H1 (cell line): Measurements from ENCODE around the gene WDR38. TPM values are rescaled to one million over a fixed set of nuclear protein-coding genes. Genes with fewer than 3 reads are reported as not detected.

ENCODE experiments used
- FOSL1 ChIP-seq: IDR thresholded peaks from 2 replicates; pipeline ENCODE4 v1.6.1; 2011; ENCODE audit warnings: mild to moderate bottlenecking, low read depth, low read length, moderate library complexity; ENCODE audit not compliant: insufficient read depth
- NANOG ChIP-seq: IDR thresholded peaks from 2 replicates; pipeline ENCODE4 v1.6.1; 2011; ENCODE audit warnings: low read length, low read depth, mild to moderate bottlenecking, inconsistent platforms; ENCODE audit not compliant: insufficient read depth, poor library complexity, severe bottlenecking
- polyA plus RNA-seq, 7 experiments: library from polyadenylated mRNA; depleted of rRNA in 3 of 7; stranded (reverse) in 5 of 7; unstranded in 2 of 7; fragments of >200 nt in 5 of 7; fragments of 200-250 nt in 2 of 7; gene quantifications; 1 replicate in 5 of 7; 2 replicates in 1 of 7; 4 replicates in 1 of 7; pipeline versions ENCODE4 v1.2.1 to v1.2.3, GENCODE V29; 2011 to 2013; ENCODE audit warnings: missing spikeins in 2 of 7, mixed read lengths in 2 of 7
- total RNA-seq: library from RNA; stranded (reverse); fragmentation: NEBNext Ultra II Directional; extraction: Animal tissue kit (Norgen Biotek cat#: 25700); gene quantifications from 2 replicates; pipeline ENCODE4 v1.2.1, GENCODE V29; 2021

Gene WDR38
- total and polyA plus RNA-seq, 2 of the 8 experiments (the other 6 are each of a cell fraction or from before 2014, with no cell fraction given), result not detected

- TF ChIP-seq NANOG (no peak), FOSL1 (no peak)
These were observed 44.0 kb upstream of the WDR38 start (continued) for GRCh38 chr9:124809211-124809610.
